GM12878 (cell line): ENCODE results near the gene LDLRAD4. TPM values are rescaled to one million over a fixed set of nuclear protein-coding genes. Genes with fewer than 3 reads are reported as not detected.

Source experiments
- ATAC-seq: fragments of 200-7000 bp; cut with Tn5 transposase; 3 replicates; pipeline ENCODE4 v1.9.1; 2020; ENCODE audit warnings: mild to moderate bottlenecking, moderate library complexity
- BruUV-seq: library from RNA; stranded (reverse); fragments of 400-500 nt; replicated peaks from 2 replicates; lab custom pipeline; 2021; lab: Mats Ljungman, UMichigan
- CTCF ChIA-PET: fragments of 300-600 bp; sonication (Branson Sonifier 250); formaldehyde crosslinking; extraction: SDS; loops from one replicate; lab custom pipeline; 2021; ENCODE audit warnings: inconsistent platforms; lab: Yijun Ruan, JAX
- POLR2A ChIA-PET: fragments of 350-600 bp; formaldehyde crosslinking; extraction: SDS; loops from one replicate; lab custom pipeline; 2021; ENCODE audit warnings: inconsistent platforms; lab: Charles Lee
- RAD21 ChIA-PET: fragments of 300-600 bp; sonication (Branson Sonifier 250); formaldehyde crosslinking; loops from one replicate; lab custom pipeline; 2023; ENCODE audit warnings: antibody characterized with exemption; ENCODE audit not compliant: unreplicated experiment; lab: Charles Lee
- SMC1A ChIA-PET: fragments of 300-600 bp; sonication (Branson Sonifier 250); formaldehyde crosslinking; loops from one replicate; lab custom pipeline; 2023; ENCODE audit not compliant: unreplicated experiment, uncharacterized antibody; lab: Charles Lee
- DNase-seq: peaks from one replicate; pipeline ENCODE4 v3.0.0-alpha.2; 2011; ENCODE audit warnings: low read depth, low spot score
- FAIRE-seq: peaks from 3 replicates; lab custom pipeline; 2011; peaks lifted over from hg19 to GRCh38; lab: Jason Lieb, UNC
- H2AFZ ChIP-seq: 2 replicates; pipeline ENCODE4 v1.6.0; 2011; ENCODE audit warnings: low read depth, low read length, control low read depth; ENCODE audit not compliant: control insufficient read depth
- H3K27ac ChIP-seq: 2 replicates; pipeline ENCODE4 v1.5.1; 2011; ENCODE audit warnings: control low read depth; ENCODE audit not compliant: control insufficient read depth, insufficient read depth
- H3K27me3 ChIP-seq, 2 experiments: replicated peaks in 1 of 2; 2 replicates each; pipeline versions ENCODE4 v1.6.0 to v1.6.1; 2011; ENCODE audit warnings: low read length in 1 of 2; ENCODE audit not compliant: control insufficient read depth in 2 of 2, insufficient read depth in 2 of 2
- H3K36me3 ChIP-seq, 2 experiments: 2 replicates each; pipeline ENCODE4 v1.5.1; 2011; ENCODE audit warnings: low read length in 1 of 2; ENCODE audit not compliant: control insufficient read depth in 2 of 2, insufficient read depth in 2 of 2
- H3K4me1 ChIP-seq: 2 replicates; pipeline ENCODE4 v1.6.1; 2011; ENCODE audit warnings: mild to moderate bottlenecking, low read length, moderate library complexity, mixed read lengths; ENCODE audit not compliant: control insufficient read depth, insufficient read depth
- H3K4me2 ChIP-seq: 2 replicates; pipeline ENCODE4 v1.6.0; 2011; ENCODE audit warnings: control low read depth; ENCODE audit not compliant: control insufficient read depth, insufficient read depth
- H3K4me3 ChIP-seq: fragments of 200-600 bp; sonication (generic); 2 replicates; pipeline ENCODE4 v1.5.1; 2016
- H3K79me2 ChIP-seq: 2 replicates; pipeline ENCODE4 v1.6.0; 2011; ENCODE audit warnings: low read length; ENCODE audit not compliant: control insufficient read depth, insufficient read depth
- H3K9ac ChIP-seq: 2 replicates; pipeline ENCODE4 v1.8.0; 2011; ENCODE audit warnings: low read length, control low read depth, mixed read lengths; ENCODE audit not compliant: control insufficient read depth, insufficient read depth
- H3K9me3 ChIP-seq: replicated peaks from 3 replicates; pipeline ENCODE4 v1.5.1; 2011; ENCODE audit warnings: mild to moderate bottlenecking, low read length; ENCODE audit not compliant: control insufficient read depth, insufficient read depth
- H4K20me1 ChIP-seq: 2 replicates; pipeline ENCODE4 v1.6.0; 2011; ENCODE audit not compliant: control insufficient read depth, insufficient read depth
- CUX1 ChIP-seq: IDR thresholded peaks from 2 replicates; pipeline ENCODE4 v1.6.1; 2012; ENCODE audit warnings: improper control_type of control experiment, low read depth, low read length; ENCODE audit not compliant: insufficient replicate concordance
- GABPA ChIP-seq: IDR thresholded peaks from 2 replicates; pipeline ENCODE4 v1.6.1; 2014; ENCODE audit warnings: antibody characterized with exemption, low read depth, mild to moderate bottlenecking, inconsistent platforms
- LARP7 ChIP-seq: fragments of 450-650 bp; IDR thresholded peaks from 2 replicates; pipeline ENCODE4 v1.6.1; 2017; ENCODE audit warnings: mild to moderate bottlenecking
- TBL1XR1 ChIP-seq: IDR thresholded peaks from 2 replicates; pipeline ENCODE4 v1.6.1; 2012; ENCODE audit warnings: low read depth, low read length, improper control_type of control experiment
- ZBED1 ChIP-seq: IDR thresholded peaks from 2 replicates; pipeline ENCODE4 v1.6.1; 2016; ENCODE audit warnings: borderline replicate concordance
- ZBTB4 ChIP-seq: fragments of 450-650 bp; formaldehyde crosslinking; IDR thresholded peaks from 2 replicates; pipeline ENCODE4 v1.4.0; 2022; ENCODE audit warnings: mild to moderate bottlenecking, moderate library complexity
- WGBS: methylation state at CpG from one replicate; pipeline ENCODE4 v1.1.6; 2016; ENCODE audit warnings: low lambda C conversion rate; ENCODE audit not compliant: insufficient replicate concordance, insufficient coverage; ENCODE audit errors: missing lambda C conversion rate; 5-methylcytosine and 5-hydroxymethylcytosine counted together
- in situ Hi-C: fragments of 300-500 bp; cut with MboI; formaldehyde crosslinking; loops from 9 replicates; pipeline ENCODE4 v1.14.3; 2018; ENCODE audit warnings: mixed read lengths
- intact Hi-C: fragments of 100-400 bp; cut with micrococcal nuclease; formaldehyde crosslinking; loops from one replicate; pipeline ENCODE4 v1.14.2; 2022; ENCODE audit not compliant: unreplicated experiment
- polyA plus RNA-seq, 11 experiments: library from polyadenylated mRNA; depleted of rRNA in 4 of 11; unstranded in 6 of 11; stranded (reverse) in 5 of 11; fragments of >200 nt; fragmentation: Nextera tagmentation in 4 of 11; fragmentation: Illumina TruSeq in 1 of 11; extraction: Ambion mirVana in 4 of 11; extraction: Trizol in 1 of 11; gene quantifications; 1 replicate in 1 of 11; 2 replicates in 10 of 11; pipeline versions ENCODE4 v1.2.1 to v1.2.3, GENCODE V29; 2011 to 2016; ENCODE audit warnings: inconsistent platforms in 2 of 11, missing spikeins in 2 of 11, low read depth in 1 of 11
- total RNA-seq, 4 experiments: library from RNA; depleted of rRNA in 3 of 4; stranded (reverse); fragments of >200 nt in 3 of 4; fragmentation: Illumina TruSeq in 1 of 4; extraction: Trizol in 1 of 4; gene quantifications; 2 replicates each; pipeline versions ENCODE4 v1.2.1 to v1.2.3, GENCODE V29; 2013 to 2021

LDLRAD4 gene
- total and polyA plus RNA-seq, 10 of the 15 experiments (the other 5 are each of a cell fraction or from before 2014, with no cell fraction given) = 2.7 to 16.8 (median 11.2) TPM

- no peaks in the 10 kb centered on the region for H4K20me1 ChIP-seq
- H3K27ac ChIP-seq = no peak overlapping the region
Measured at GRCh38 chr18:13481331-13481730, 262.8 kb downstream of the LDLRAD4 start.

More at GRCh38 chr18:13481331-13481730, 262.8 kb downstream of the LDLRAD4 start:
- H3K4me3 ChIP-seq = no peak overlapping the region
- peaks cover 14% of the 10 kb centered on the region for H3K4me1 ChIP-seq
- no peak for FAIRE-seq
- no peak overlapping the region for H3K9ac ChIP-seq
- no peak overlapping the region for H3K4me2 ChIP-seq
- TF ChIP-seq LARP7 (no peak), CUX1 (no peak), GABPA (no peak), ZBTB4 (CRISPR knock-in tag) (no peak), ZBED1 (no peak), TBL1XR1 (no peak)
- TF ChIP-seq, all 136 proteins: peak for 0
- RAD21 ChIA-PET = no interaction called here
- no peaks in the 10 kb centered on the region for H3K79me2 ChIP-seq
- POLR2A ChIA-PET = no interaction called here
- no peak for ATAC-seq
- no peaks in the 10 kb centered on the region for H3K9me3 ChIP-seq
- no peak for DNase-seq
- H3K27me3 ChIP-seq = no peaks in the 10 kb centered on the region
- CTCF ChIA-PET = no interaction called here
- intact Hi-C loops = no loop called here
- BruUV-seq = no TSS peak
- H3K36me3 ChIP-seq = no peaks in the 10 kb centered on the region; a peak in 1 of 4 replicates
- SMC1A ChIA-PET = no interaction called here
- in situ Hi-C loops = no loop called here
- no peak overlapping the region for H2AFZ ChIP-seq
- WGBS = 69% methylated on average over 11 of the region's 11 CpGs
